NCI-H526 (cell line): ENCODE measurements around the gene MSANTD7.
A peak's percentile ranks its signal among the peaks of the same experiment; 100 is the strongest.
"Not testable (repeated sequence)": the region's sequence is repeated elsewhere in the genome, so short reads cannot be mapped to it uniquely, and the experiment has no call there.

Experiments
- DNase-seq, 2 experiments: peaks; one replicate each; lab custom pipeline; 2025; lab: John Stamatoyannopoulos, UW

The MSANTD7 gene

DNA sequence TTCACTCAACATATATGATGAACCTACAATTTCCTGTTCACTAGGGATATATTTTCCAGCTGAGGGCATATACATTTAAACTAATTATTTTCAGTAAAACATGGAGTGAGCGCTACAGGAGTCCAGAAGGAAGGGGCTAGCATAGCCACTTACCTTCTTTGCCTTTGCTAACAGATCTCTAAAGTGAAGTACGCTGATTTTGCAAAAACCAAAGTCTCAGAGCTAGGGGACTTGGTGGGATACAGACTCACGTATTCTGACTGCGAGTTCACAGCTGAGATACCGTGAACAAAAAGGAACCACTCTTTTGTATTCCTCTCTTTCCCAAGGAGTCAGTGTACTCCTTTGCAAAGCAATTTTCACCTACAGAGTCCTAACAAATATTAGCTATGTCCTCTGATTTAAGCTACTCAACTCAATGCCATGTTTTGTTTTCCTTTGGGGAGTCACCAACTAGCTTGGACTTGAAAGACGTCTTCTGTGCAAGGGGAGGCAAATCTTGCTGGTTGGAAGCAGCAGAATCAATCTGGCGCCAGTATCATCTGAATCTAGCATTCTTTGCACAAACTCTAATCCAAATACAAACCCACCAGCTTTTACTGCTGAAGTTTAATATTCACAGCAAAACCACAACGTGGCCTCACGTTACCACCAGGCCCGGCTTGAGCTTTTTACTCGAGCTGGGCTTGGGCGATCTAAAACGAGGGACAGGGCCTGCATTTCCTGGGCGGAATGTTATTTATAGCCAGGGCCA, 926 bp upstream of the MSANTD7 start:
- peak in 1 of 2 experiments; percentile 15 for DNase-seq

DNA sequence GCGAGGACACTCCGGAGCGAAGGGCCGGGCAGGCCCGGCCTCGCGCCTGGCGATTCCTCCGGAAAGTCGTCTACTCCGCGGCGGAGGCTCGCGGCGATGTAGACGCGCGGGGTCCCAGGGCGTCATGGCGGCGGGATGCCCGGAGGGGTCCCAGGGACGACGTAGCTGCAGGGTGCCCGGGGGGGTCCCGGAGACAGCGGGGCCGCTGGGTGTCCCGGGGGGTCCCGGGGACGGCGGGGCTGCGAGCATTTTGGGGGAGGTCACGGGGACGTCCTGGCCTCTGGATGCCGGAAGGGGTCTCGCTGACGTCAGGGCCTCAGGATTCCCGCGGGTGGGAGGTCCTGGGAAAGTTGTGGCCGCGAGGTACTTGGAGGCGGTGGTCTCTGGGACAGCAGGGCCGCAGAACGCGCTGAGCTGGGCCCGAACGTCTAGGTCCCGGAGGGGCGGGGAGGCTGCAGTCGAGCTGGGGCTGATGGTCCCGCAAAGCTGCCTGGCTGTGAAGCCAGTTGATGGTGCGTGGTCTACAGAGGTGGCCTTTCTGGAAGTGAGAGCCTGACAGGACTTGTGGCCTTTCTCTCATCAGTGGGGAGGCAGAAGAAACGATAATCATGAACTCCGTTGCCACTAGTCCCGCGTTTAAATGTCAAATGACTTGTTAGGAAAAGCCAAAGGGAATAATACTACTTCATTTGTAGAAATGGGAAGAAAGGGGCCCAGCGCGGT, 637 bp downstream of the MSANTD7 start:
- peak; percentile 0 to 29 for DNase-seq

DNA sequence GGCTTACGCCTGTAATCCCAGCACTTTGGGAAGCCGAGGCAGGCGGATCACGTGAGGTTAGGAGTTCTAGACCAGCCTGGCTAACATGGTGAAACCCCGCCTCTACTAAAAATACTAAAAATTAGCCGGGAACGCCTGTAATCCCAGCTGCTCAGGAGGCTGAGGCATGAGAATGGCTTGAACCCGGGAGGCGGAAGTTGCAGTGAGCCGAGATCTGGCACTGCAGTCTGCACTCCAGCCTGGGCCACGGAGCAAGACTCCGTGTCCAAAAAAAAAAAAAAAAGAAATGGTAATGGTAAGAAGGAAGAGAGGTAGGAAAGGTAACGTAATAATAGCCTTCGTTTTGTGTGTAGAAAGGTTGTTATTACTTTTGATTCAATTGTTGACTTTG, 1.2 kb downstream of the MSANTD7 start:
- DNase-seq, result peak in 1 of 2 experiments; percentile 3

DNA sequence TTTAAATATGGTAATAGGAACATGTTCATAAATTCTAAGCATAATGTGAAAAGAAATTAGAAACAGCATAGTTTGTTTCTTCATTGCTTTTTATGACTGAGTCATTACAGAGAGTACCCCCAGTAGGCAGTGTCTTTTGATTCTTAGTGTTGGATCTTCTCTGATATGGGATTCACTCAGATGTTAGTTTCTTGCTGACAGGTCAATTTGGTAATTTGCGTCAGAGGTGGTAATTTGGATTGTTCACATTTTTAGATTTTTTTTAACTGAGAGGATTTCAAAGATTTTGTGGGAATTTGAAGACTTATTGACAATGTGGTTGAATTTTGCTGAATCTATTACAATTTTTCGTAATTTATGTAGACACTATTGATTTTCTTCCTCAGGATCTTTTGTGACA, 2.1 kb downstream of the MSANTD7 start:
- no peak for DNase-seq

DNA sequence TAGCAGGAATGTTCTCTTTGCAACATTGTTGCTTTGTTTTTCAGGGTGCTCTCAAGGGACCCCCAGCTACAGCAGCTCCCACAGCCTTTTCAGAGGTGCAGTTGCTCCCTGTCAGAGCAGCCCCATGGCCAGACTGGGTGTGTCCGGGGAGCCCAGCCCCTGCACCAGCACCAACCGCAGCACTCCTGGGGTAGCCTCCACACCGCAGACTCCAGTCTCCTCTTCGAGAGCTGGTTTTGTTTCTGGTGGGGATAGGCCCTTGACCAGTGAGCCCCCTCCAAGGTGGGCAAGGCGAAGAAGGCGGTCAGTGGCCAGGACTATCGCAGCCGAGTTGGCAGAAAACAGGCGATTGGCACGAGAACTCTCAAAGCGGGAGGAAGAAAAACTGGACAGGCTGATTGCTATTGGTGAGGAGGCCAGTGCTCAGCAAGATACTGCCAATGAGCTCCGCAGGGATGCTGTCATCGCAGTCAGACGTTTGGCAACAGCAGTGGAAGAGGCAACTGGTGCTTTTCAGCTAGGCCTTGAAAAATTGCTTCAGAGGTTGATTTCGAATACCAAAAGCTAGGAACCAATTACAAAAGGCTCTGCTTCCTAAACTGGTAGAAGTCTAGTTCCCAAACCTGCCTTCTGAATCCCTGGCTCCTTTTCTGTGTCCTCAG, 5.4 kb downstream of the MSANTD7 start:
- DNase-seq, result no peak

DNA sequence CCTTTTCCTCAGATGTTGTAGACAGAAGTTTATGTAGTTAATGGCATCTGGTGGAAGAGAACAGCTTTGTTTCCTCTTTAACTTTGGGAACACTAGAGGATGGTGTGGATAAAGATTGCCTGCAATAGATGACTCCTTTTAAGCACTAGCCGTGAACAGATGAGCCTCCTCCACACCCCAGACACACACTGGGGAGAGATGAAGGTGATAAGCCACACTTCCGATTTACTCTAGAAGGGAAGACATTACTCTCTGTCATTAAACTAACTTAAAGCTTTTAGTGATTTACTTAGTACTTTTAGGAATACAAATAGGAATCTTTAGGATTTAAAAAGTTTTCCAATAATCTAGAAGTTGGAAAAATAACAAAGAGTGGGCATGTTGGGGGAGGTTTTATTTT, 6.8 kb downstream of the MSANTD7 start:
- DNase-seq, result no peak

DNA sequence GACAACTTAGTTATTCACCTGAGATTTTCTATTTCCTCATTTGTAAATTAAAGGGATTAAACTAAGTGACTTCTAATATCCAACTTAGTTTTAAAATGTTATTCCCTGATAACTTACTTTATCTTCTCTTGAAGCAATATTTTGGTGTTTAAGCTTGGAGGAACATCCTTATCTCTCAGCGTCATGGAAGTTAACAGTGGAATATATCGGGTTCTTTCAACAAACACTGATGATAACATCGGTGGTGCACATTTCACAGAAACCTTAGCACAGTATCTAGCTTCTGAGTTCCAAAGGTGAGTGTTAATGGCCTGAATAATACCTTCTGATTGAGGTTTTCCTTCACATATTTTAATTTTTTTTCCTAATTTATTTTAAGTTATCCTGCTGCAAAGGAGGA, 14.1 kb downstream of the MSANTD7 start:
- no peak for DNase-seq

DNA sequence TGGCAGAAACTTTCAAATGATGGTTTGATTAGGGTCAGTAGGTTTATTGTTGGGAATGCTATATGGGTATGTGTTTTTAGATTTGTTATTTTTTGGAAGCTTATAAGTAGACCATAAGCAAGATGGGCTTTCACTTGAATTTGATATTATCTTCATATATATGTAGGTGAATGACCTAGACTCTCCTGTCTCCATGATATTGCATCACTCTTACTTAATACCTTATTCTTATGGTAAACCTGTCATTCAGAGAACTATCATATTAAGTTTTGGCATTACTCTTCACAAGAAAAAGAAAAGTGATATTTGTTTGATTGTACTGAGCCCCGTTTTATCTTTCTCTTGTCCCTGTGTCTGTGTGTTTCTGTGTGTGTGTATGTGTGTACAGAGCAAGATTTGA, 17.3 kb downstream of the MSANTD7 start:
- no peak for DNase-seq

DNA sequence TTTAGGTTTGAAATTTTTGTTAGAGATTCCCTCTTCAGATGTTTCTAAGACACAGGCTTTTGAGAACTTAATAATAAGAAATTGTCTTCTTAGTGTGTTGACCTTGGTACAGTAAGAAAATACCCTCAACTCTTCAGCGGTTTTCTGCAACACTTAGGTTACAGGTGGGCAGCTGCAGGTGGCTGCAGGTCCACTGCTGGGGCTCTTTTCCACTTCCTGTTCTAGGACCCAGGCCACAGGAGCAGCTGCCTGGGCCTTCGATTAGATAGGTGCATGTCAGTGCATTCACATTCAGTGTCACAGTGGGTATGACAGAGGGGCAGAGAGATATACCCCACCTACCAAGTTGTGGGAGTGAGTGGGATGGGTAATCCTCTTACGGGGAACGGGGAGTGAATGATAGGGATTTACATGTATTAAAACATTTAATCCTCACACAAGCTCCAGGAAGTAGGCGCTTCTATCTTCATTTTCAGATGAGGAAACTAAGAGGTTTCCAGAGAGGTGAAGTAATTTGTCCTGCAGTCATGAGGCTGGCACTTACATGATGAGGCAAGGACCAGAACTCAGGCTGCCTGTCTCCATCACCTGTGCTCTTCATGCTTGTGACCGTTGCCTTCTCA, 20.3 kb downstream of the MSANTD7 start:
- DNase-seq, result no peak

DNA sequence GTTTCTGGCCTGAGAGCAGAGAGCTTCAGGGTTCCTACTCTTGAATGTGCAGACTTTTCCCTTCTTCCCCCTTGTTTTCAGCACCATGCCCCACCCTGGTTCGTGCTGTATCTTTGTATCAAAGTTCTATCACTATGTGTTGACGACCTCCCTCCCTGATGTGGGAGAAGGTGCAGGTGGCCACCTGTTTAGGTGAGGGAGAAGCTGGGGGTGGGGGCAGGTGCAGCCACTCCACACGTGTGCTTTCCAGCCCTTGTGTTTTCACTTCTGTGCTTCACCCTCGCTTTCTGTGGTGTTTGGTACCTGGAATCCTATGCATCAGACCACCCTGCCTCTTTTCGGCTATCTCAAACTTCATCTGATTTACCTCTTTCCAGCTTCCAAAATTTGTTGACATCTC, 20.9 kb downstream of the MSANTD7 start:
- DNase-seq, result no peak

DNA sequence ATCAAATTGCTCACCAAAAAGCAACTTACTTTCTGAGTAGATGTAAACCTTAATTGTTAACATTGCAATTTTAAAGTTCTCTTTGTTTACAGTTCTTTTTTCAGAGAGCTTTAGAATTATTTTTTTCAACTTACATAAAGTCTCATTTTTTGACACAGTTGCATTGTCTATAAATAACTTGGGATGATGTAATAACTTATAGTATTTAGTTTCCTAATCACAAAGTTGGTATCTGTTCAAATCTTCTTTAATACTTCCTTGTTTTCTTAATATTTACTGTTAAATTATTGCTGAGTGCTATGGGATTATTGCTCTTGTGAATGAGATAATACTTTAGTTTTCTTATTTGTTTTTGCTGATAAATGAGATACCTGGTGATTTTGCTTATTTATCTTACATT, 21.7 kb downstream of the MSANTD7 start:
- DNase-seq, result no peak

DNA sequence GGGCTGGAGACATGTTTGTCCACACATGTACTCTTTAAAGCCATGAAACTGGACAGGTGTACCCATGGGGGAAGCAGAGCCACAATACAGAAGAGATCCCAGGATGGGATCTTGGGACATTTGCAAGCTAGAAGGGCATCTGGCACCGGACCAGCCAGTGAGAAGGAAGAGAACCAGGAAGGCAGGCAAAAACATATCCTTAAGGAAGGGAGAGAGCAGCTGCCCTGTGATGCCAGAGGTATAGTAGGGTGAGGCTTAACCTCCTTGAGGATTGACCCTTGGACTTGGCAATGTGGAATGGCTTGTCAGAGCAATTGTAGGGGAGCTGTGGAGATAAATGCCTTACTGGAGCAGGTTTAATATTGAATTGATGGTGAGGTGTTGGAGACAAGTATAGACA, 22.7 kb downstream of the MSANTD7 start:
- DNase-seq, result no peak

DNA sequence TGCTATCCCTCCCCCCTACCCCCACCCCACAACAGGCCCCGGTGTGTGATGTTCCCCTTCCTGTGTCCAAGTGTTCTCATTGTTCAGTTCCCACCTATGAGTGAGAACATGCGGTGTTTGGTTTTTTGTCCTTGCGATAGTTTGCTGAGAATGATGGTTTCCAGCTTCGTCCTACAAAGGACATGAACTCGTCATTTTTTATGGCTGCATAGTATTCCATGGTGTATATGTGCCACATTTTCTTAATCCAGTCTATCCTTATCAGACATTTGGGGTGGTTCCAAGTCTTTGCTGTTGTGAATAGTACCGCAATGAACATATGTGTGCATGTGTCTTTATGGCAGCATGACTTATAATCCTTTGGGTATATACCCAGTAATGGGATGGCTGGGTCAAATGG, 26.4 kb downstream of the MSANTD7 start:
- DNase-seq, result not testable (repeated sequence)

DNA sequence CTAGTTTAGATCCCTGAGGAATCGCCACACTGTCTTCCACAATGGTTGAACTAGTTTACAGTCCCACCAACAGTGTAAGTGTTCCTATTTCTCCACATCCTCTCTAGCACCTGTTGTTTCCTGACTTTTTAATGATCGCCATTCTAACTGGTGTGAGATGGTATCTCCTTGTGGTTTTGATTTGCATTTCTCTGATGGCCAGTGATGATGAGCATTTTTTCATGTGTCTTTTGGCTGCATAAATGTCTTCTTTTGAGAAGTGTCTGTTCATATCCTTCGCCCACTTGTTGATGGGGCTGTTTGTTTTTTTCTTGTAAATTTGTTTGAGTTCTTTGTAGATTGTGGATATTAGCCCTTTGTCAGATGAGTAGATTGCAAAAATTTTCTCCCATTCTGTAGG, 26.8 kb downstream of the MSANTD7 start:
- DNase-seq, result not testable (repeated sequence)

DNA sequence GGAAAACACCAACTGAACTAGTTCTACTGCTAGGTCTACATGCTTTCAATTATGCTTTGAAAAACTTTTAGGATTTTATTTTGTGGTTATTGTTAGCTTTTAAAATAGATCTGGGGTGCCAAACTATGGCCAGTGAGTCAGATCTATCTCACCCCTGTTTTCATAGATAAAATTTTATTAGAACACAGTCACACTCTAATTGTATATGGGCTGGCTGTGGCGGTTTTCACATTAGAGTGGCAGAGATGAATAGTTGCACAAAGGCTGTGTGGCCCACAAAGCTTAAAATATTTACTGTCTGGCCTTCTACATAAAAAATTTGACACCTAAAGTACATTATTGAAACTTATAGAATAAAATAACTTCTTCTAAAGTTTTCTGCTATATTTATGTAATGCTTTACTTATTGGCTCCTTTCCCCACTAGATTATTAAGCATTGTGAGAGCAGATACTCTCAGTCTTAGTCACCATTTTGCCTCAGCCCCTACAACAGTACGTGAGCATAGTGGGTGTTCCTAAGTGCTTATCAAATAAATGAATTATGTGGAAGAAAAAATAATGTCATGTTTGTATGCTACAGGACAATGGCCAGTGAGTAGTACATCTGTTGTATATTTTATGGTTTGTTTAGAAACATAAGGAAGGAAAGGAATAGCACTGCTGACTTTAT, 35.1 kb downstream of the MSANTD7 start:
- no peak for DNase-seq

DNA sequence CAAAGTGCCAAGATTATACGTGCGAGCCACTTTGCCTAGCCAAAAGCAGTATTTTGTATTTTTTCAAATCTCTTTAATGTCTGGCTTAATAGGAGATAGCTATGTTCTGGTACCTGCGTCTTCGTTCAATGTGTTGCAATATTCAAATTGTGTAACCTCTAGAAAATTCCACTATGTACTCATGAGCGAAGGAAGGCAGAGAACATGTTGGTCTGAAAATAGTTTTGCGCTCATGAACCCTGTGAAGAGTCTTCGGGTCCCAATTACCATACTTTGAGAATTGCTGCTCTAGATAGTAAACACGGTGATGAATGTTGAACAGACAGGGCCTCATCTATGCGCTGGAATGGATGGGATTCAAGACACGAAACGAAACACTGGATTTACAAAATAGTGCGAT, 37.8 kb downstream of the MSANTD7 start:
- DNase-seq, result no peak

DNA sequence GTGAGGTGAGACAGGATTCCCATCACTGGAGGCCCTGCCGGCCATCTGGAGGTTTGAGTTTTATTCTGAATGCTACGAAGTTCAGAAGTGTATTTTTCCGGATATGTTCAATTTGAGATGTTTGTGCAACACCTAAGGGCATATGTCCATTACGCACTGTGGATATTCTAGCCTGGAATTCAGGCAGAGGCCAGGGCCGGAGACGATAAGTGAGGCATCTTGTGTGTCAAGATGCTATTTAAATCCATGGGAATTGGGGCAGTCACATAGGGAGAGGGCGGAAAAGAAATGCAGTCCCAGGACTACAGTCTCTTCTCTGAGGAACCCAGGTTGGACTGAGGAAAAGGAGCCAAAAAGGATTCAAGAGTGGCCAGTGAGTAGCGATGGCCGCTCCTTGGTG, 38.7 kb downstream of the MSANTD7 start:
- no peak for DNase-seq

DNA sequence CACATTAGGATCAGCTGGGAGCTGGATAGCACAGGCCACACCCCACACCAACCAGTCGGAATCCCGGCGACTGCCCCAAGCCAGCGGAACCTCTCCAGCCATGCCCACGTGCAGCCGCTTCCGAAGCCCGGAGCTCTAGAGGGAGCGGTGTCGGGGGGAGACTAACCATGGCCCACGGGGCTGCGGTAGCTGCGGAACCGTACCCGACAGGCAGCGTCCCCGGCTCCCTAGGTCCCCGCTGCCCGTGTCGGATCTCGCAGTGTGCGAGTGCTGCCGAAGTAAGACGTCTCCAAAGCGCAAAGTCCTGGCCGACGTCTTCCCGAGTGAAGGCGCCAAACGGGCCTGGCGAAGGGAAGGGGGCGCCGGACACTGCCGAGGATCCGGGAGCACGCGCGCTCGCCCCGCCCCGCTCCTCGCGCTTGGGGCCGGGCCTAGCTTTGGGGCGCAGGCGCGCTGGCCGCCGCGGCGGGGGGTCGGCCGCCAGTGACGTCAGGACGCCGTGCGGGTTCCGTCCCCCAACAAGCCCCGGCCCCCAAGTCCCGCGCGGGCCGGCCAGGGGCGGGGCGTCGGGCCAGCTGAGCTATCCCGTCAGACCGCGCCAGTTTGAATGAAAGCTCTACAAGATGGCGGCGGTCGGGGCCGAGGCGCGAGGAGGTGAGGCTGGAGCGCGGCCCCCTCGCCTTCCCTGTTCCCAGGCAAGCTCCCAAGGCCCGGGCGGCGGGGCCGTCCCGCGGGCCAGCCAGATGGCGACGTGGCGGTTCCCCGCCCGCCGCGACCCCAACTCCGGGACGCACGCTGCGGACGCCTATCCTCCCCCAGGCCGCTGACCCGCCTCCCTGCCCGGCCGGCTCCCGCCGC, 40.4 kb downstream of the MSANTD7 start, which contains the start of gene SUV39H2:
Gene SUV39H2, plus strand, starts transcription at position 601 of the 858 bp plus-strand sequence. Its CDS starts 23 bp downstream, at position 624.
- DNase-seq, result peak; percentile 79 to 93

DNA sequence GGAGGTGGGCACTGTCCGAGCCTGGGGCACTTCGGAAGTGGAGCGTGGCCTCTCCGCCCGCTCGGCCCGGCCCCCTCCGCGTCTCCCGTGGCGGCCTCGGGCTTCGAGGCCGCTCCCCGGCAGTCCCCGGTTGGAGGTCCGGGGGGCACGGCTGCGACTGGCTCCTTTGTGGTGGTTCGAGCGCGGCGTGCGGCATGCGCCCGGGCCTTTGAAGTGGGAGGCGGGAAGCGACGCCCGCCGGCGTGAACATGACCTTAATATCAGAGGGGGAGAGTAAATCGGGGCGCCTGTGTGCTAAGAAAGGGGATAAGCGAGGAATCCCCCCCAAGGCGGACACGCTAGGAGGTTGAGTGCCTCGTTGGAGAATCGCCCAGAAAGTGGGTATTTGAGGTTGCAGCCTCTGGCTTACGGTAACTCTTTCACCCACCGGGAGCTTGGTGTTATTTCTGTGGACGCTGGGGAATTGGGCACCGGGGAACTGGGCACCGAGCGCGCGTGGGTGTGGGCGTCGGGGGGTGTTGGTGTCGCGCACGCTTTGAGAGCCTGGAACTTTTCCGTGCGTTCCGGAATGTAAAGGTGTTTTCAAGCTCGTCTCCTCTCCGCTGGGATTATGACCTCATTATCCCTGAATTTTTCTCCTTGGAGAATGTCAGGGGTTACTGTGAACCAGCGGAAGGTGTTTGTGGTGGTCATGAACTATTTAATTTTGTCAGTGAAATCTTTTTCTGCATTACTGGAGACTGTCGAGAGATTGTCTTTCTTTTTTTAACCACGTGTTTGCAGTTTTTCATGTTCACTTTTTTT, 41.2 kb downstream of the MSANTD7 start:
- DNase-seq, result peak in 1 of 2 experiments; percentile 43

DNA sequence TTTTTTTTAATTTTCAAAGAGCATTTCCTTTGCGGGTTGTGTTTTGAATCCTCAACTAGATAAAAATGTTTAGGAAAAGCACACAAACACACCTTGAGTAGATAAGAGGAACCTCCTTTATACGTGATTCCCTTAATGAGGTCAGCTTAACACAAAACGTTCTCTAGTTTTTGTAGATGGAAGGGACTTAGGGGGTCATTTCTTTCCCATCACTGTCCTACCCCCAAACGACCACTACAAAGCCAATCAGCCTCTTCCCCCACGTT, 41.8 kb downstream of the MSANTD7 start:
- DNase-seq, result no peak
